ENCODE results near the gene DNAH6.
"Not testable (repeated sequence)": the region's sequence is repeated elsewhere in the genome, so short reads cannot be mapped to it uniquely, and the experiment has no call there.

Gene DNAH6

GRCh38 chr2:84498150-84498799 lies 18.0 kb upstream of the DNAH6 start:
- DNase-seq: no peak

GRCh38 chr2:84511024-84511423 lies 5.3 kb upstream of the DNAH6 start:
- not testable (repeated sequence) for DNase-seq

- no peak for DNase-seq
Measured at GRCh38 chr2:84515788-84516187, 510 bp upstream of the DNAH6 start.

GRCh38 chr2:84519332-84519957 lies 3.1 kb downstream of the DNAH6 start:
- no peak for DNase-seq

- DNase-seq: no peak
Measured at GRCh38 chr2:84526562-84526961, 10.3 kb downstream of the DNAH6 start.

GRCh38 chr2:84527137-84528129 lies 11.1 kb downstream of the DNAH6 start:
- DNase-seq: no peak

- no peak for DNase-seq
Measured at GRCh38 chr2:84532291-84532690, 16.0 kb downstream of the DNAH6 start.

DNA sequence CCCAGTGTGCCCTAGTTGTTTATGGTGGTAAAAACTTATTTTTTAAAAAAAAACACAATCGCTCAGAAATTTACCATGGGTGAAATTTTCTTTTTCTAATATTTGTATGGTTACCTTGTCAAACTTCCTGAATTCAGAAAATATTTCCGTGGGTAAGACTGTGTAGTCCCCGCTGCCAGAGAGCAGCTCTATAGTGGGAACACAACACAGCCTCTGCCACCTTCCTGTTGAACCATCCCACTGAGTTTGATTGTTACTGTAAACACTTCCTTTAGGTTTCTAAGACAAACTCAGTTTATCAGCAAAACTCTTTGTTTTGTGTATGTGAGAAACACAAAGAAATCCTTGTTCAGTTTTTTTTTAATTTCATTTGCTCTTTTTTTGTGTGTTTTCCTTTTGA lies 17.9 kb downstream of the DNAH6 start:
- no peak for DNase-seq

DNA sequence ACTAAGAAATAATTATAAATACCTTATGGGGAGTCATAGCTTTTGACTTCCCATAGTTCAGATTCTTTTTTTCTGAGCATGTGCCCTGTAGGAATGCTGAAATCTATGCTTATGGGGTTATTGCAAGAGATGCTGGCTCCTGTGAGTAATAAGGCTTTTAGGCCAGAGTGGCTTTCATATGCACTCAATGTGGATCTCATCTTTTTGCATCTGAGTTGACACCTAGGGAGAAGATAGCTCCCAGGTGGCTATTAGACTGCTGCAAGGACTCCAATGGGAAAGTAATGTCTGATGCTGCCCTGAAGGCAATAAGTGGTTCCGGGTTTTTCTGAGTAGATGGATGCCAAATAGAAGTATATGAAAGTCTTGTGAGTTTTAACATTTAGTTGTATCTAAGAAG lies 21.0 kb downstream of the DNAH6 start:
- no peak for DNase-seq

DNA sequence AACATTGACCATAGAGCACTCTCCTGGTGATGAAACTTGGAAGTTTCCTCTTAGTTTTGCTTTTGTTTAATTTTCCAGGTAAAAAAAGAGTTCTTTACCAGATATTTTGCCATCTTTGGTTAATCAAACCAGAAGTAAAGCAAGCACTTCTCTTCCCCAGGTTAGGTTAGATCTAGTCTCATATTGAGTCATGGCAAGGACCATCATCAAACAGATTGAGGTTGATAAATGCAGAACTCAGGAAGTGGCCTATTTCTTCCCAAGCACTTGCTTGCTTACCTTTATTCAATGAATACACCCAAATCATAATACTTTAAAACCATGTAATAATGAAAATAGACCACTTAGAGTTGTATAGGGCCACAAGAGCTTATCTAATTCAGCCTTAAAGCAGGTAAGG lies 23.4 kb downstream of the DNAH6 start:
- DNase-seq: no peak

GRCh38 chr2:84545005-84545404 lies 28.7 kb downstream of the DNAH6 start:
- DNase-seq: no peak

GRCh38 chr2:84546551-84546950 lies 30.3 kb downstream of the DNAH6 start:
- no peak for DNase-seq

GRCh38 chr2:84548303-84548702 lies 32.0 kb downstream of the DNAH6 start:
- no peak for DNase-seq

DNA sequence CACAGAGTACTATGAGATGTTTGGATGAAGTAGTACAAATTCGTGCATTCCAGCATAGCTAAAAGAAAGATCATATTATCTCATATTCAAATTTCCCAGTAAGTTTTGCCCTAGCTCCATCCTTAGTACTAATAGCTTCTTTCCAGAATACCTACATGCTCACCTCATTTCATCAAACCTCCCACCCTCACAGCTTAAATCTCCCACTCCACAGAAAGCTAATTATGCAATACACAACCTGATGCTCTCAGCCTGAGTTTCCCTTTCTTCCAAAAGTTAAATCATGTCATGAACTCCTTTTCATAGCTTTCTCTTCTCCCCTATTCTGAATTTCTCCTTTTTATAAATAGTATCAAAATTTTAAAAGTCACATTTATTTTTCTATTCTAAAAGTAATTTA lies 34.6 kb downstream of the DNAH6 start:
- DNase-seq: no peak

GRCh38 chr2:84551526-84551925 lies 35.2 kb downstream of the DNAH6 start:
- not testable (repeated sequence) for DNase-seq

DNA sequence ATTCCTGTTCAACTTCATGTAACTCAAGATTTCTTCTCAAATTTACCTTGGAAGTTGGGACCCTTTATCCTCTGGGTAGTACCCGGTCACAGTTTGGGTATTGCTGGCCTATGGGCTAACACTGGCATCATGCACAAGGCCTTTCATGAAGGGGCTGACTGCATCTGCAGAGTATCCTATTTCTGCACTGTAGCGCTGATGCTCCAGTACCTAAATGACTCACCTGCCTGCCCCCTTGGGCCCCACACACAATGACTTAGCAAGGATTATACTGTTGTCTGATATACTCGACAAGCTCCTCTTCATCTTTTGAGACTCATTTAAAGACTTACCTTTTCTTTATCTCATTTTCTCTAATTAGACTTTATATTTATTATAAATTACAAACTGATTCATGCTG lies 39.9 kb downstream of the DNAH6 start:
- DNase-seq: no peak

GRCh38 chr2:84559838-84560237 lies 43.5 kb downstream of the DNAH6 start:
- DNase-seq: no peak

DNA sequence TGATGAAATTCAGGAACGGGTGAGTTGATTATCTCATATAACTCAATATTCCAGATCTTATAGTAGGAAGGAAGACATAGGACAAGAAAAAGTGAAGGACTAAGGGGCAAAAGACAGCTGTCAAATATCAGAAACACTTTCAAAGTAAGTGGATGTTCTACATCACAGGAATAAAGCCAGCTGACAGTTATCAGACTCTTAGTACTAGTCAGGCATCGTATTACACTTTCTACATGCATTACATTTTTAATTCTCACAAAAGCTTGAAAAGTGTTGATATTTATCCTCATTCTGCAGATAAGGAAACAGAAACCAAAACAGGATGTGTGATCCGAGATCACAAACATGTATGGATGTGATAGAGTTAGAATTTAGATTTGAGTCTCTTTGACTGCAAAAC lies 63.4 kb downstream of the DNAH6 start:
- DNase-seq: no peak

GRCh38 chr2:84603911-84604310 lies 87.6 kb downstream of the DNAH6 start:
- DNase-seq: no peak

DNA sequence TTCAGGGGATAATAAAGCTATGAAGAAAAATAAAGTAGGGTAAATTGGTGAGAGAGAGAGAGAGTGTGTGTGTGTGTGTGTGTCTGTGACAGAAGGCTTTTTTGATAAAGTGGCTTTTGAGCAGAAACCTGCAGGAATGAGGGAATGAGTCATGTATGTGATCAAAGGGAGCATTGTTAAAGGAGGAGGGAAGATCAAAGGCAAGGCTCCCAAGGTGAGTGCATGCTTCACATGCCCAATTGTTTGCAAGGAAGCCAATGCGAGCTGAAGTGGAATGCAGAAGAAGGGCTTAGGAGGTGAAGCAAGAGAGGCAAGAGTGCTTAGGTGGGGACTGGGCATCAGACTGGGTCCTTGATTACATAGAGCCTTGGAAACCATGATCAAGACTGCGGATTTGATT lies 96.8 kb downstream of the DNAH6 start:
- DNase-seq: no peak

DNA sequence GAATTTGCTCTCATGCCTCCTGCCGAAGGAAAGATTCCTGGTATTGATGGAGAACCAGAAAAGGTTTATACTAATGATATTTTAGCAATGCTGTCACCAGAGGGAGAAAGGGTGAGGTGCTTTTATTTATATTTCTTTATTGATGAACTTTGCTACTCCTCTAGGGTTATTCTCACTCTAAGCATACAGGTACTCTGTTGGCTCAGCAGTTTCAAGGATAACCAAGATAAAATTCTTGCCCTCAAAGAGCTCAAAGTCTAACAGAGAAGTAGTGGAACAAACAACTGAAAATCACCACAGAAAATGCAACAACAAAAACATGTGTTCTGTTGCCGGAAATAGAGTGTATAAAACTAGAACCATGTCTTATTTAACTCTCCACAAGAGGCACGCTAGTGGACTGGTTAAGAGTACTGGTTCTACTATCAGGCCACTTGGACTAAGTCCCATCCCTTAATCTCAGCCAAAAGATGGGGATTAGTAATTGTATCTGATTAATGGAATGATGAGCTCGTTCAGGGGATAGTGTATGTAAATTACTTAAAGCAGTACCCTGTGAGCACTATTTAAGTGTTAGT lies 103.6 kb downstream of the DNAH6 start:
- no peak for DNase-seq

- DNase-seq: no peak
Measured at GRCh38 chr2:84628486-84628885, 112.2 kb downstream of the DNAH6 start.

GRCh38 chr2:84629550-84629949 lies 113.3 kb downstream of the DNAH6 start:
- DNase-seq: no peak

All from NCI-H748 treated with DMSO at 0.1 percent for 48 hours (cell line).